Right cardiac atrium (tissue), 5 donors: ENCODE measurements around the gene FMO4. TPM values are rescaled to one million over a fixed set of nuclear protein-coding genes. Genes with fewer than 3 reads are reported as not detected.

Experiments used
- ATAC-seq, 2 donors: fragments of 200-7000 bp; cut with Tn5 transposase; one replicate each; pipeline versions ENCODE4 v1.8.0 to v1.9.1; 2020; ENCODE audit warnings: moderate library complexity in 2 of 2, mild to moderate bottlenecking in 1 of 2
- DNase-seq, 3 donors: peaks; one replicate each; pipeline ENCODE4 v3.0.0-alpha.2; 2020
- H3K27ac ChIP-seq: one replicate; pipeline ENCODE4 v1.5.1; 2013; ENCODE audit warnings: mild to moderate bottlenecking, low read length, control low read depth, moderate library complexity
- H3K27me3 ChIP-seq: one replicate; pipeline ENCODE4 v1.6.1; 2013; ENCODE audit not compliant: control insufficient read depth, insufficient read depth
- H3K4me1 ChIP-seq: one replicate; pipeline ENCODE4 v1.6.1; 2013; ENCODE audit warnings: low read length; ENCODE audit not compliant: control insufficient read depth, insufficient read depth
- H3K4me3 ChIP-seq: one replicate; pipeline ENCODE4 v1.5.1; 2013; ENCODE audit warnings: low read length, control low read depth
- H3K9me3 ChIP-seq: one replicate; pipeline ENCODE4 v1.6.1; 2013; ENCODE audit warnings: low read length; ENCODE audit not compliant: control insufficient read depth
- WGBS: extraction: QIAGEN DNeasy Blood & Tissue Kit; methylation state at CpG from one replicate; pipeline ENCODE4 v1.1.7; 2013; 5-methylcytosine and 5-hydroxymethylcytosine counted together
- intact Hi-C, 4 donors: fragments of 100-400 bp; cut with DNase I; formaldehyde crosslinking; loops; one replicate each; pipeline versions ENCODE4 v1.11.0 to v1.14.0; 2022 to 2023
- long read RNA-seq, 4 donors: library from polyadenylated mRNA; unstranded; transcript quantifications; one replicate each; pipeline ENCODE4 v2.0.0, GENCODE V29; 2020 to 2021
- polyA plus RNA-seq: library from polyadenylated mRNA; stranded (reverse); fragments of 200-250 nt; gene quantifications from one replicate; pipeline ENCODE4 v1.2.3, GENCODE V29; 2013
- total RNA-seq, 4 donors: library from RNA; stranded (reverse); fragmentation: NEBNext Ultra II Directional; extraction: Animal tissue kit (Norgen Biotek cat#: 25700); gene quantifications; one replicate each; pipeline ENCODE4 v1.2.1, GENCODE V29; 2021
- donor health status: healthy with polysubstance abuse.
- donor health status: DM: no; HTN: yes; CAD: no.
- donor health status: DM: no; HTN: no; CAD: no.
- donor health status: DM: no; HTN: yes; CAD: no; lungs with severe emphysema.
- donor health status: DM: yes; HTN: yes; CAD: no.

Gene FMO4, protein sequence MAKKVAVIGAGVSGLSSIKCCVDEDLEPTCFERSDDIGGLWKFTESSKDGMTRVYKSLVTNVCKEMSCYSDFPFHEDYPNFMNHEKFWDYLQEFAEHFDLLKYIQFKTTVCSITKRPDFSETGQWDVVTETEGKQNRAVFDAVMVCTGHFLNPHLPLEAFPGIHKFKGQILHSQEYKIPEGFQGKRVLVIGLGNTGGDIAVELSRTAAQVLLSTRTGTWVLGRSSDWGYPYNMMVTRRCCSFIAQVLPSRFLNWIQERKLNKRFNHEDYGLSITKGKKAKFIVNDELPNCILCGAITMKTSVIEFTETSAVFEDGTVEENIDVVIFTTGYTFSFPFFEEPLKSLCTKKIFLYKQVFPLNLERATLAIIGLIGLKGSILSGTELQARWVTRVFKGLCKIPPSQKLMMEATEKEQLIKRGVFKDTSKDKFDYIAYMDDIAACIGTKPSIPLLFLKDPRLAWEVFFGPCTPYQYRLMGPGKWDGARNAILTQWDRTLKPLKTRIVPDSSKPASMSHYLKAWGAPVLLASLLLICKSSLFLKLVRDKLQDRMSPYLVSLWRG
- total RNA-seq (1 to 10 TPM; 2.8 to 6.3 (median 4.1) TPM), polyA plus RNA-seq (5.5 TPM)
- long read RNA-seq, donor 1, partial matches to known transcripts, result 1 of 9 reads
- long read RNA-seq, donor 1, other reads (novel, unspliced or antisense), result 4 of 9 reads
- long read RNA-seq, donor 2, partial matches to known transcripts, result 0 of 4 reads
- long read RNA-seq, donor 2, other reads (novel, unspliced or antisense), result 3 of 4 reads
- long read RNA-seq, donor 3, partial matches to known transcripts, result 0 of 10 reads
- long read RNA-seq, donor 3, other reads (novel, unspliced or antisense), result 6 of 10 reads
- long read RNA-seq, donor 4, result 0 reads

DNA sequence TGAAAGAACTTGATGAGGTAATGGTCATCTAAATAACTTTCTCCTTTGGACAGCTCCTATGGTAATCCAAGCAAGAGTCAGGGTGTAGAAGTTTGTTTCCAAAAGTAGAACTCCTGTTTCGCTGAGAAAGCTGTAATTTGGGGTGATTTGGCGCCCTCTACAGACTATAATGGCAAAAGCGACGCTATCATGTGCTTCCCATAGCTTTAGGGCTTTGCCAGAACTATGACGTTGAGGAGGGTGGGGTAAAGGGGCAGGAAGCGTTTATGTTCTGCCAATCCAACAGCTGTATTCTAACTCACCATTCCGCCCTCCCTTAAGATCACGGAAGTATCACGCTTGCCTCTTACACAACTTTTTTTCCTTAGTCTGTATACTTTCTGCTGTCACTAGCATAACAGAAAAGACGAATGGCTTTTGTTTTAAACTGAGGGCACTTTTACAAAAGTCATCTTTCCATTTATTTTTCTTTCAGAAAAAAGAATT lies at the start of gene FMO4:
Gene FMO4 (plus strand): TSS at position 349 of the 486 bp plus-strand sequence. CDS start 5,643 bp downstream, outside the sequence.
- no peaks in the 10 kb centered on the region for H3K9me3 ChIP-seq
- under 1% methylated on average over 10 of the region's 10 CpGs for WGBS
- no peaks in the 10 kb centered on the region for H3K27me3 ChIP-seq
- peak within 1 kb of the TSS; percentile 70 for H3K4me3 ChIP-seq
- H3K27ac ChIP-seq, result no peak within 1 kb of the TSS
- H3K4me1 ChIP-seq, result no peaks in the 10 kb centered on the region
- DNase-seq, result peak; percentile 82 to 88 (median 84)
- ATAC-seq, result peak; percentile 100
- intact Hi-C loops, result loop anchor here in 3 of 4 donors (5.0 to 10.0 kb wide), 3 partner anchors 62 to 229 kb away; partner anchors contain the start of gene FMO1 (in 2 of the 3)

DNA sequence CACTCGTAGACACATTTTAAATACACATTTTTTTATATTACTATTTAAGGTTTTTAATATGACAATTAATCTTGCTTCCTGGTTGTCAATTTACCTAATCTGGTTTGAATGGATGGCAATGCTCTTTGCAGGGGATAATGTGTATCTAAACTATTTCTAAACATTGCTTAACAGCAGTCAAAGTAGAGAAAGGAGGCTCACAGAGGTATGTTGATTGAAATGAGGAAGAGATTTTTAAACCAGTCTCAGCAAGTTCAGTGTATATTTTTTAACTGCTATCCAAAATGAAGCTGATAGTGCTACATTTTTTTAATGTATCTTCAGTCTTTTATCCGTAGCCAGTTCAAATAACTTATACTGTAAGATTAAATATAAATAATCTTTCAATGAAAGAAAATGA lies 48.3 kb upstream of the FMO4 start:
- Histone ChIP-seq H3K27me3 (no peaks in the 10 kb centered on the region), H3K4me1 (no peaks in the 10 kb centered on the region), H3K4me3 (no peak overlapping the region), H3K27ac (no peak overlapping the region), H3K9me3 (no peaks in the 10 kb centered on the region)
- DNase-seq, result no peak
- WGBS, result 76% methylated on average over 2 of the region's 2 CpGs
- ATAC-seq, result no peak
- intact Hi-C loops, result no loop called here

DNA sequence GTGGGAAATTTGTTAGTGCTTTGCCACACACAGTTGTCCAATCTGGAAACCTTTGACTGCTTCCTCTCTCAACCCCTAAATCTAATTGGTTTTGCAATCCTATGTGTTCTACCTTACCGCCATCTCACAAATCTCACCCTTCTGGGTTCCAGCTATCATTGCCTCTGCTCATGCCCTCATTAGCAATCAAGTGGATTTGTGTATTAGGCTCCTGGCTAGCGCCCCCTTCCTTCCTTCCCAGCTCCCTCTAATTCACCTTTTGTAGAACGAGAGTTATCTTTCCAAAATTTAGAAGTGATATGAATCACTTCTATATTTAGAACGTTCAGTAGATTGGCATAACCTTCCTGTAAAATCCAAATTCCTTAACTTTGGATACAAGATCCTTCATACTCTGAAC lies 47.1 kb upstream of the FMO4 start:
- WGBS, result 62% methylated on average over 4 of the region's 4 CpGs
- DNase-seq, result no peak
- H3K4me3 ChIP-seq, result no peak overlapping the region
- H3K27ac ChIP-seq, result no peak overlapping the region
- no peaks in the 10 kb centered on the region for H3K9me3 ChIP-seq
- intact Hi-C loops, result no loop called here
- no peaks in the 10 kb centered on the region for H3K27me3 ChIP-seq
- no peak for ATAC-seq
- no peaks in the 10 kb centered on the region for H3K4me1 ChIP-seq

DNA sequence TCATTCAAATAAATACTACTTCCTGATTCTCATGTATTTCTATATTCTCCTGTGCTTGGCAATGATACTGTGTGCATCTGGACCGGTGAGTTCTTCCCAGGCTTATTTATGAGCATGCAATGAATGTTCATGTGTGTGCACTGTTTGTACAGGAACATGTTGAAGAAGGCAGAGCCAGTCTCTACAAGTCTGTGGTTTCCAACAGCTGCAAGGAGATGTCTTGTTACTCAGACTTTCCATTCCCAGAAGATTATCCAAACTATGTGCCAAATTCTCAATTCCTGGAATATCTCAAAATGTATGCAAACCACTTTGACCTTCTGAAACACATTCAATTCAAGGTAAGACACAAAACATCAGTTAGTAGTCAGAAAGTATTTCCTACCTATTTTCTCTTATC lies 46.6 kb upstream of the FMO4 start:
- no peaks in the 10 kb centered on the region for H3K9me3 ChIP-seq
- no peak overlapping the region for H3K27ac ChIP-seq
- intact Hi-C loops, result no loop called here
- ATAC-seq (no peak), DNase-seq (no peak)
- 50% methylated on average over 1 of the region's 1 CpG for WGBS
- H3K4me1 ChIP-seq, result no peaks in the 10 kb centered on the region
- no peaks in the 10 kb centered on the region for H3K27me3 ChIP-seq
- H3K4me3 ChIP-seq, result no peak overlapping the region

DNA sequence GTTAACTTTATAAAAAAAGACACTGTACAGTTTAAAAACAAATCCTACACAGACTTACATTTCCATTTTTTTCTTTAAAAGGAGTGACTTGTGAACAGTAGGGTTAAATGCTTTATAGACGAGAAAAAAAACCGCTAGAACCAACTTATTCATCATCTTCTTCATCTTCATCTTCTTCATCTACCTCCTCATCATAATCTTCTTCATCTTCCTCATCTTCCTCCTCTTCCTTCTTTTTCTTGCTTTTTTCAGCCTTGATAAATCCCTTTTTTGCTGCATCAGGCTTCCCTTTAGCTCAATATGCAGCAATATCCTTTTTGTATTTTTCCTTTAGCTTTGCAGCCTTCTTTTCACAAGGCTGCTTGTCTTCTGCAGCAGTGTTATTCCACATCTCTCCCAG lies 43.2 kb upstream of the FMO4 start:
- intact Hi-C loops, result no loop called here
- Histone ChIP-seq H3K27me3 (no peaks in the 10 kb centered on the region), H3K4me1 (no peaks in the 10 kb centered on the region), H3K27ac (no peak overlapping the region), H3K4me3 (no peak overlapping the region), H3K9me3 (no peaks in the 10 kb centered on the region)
- DNase-seq (no peak), ATAC-seq (no peak)
- 94% methylated on average over 2 of the region's 2 CpGs for WGBS

DNA sequence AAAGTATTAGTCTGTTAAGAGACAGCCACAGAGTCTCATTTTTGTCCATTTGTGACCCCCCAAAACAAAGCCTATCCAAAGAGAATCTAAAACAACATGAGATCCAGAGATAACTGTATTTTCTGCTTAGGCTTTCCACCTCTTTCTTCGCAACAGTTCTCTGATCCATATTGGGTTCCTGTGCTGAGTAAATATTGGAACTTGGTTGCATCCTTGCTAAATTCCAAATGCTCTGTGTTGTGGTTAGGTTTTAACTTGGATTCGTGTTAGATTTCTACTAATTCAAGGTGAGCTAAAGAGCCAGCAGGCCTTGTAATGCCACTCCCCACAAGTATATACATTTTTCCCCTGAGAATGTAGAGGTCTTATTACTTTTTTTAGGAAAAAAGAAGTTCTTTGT lies 36.4 kb upstream of the FMO4 start:
- no peaks in the 10 kb centered on the region for H3K27me3 ChIP-seq
- DNase-seq, result no peak
- no peak overlapping the region for H3K27ac ChIP-seq
- intact Hi-C loops, result no loop called here
- no peaks in the 10 kb centered on the region for H3K9me3 ChIP-seq
- H3K4me3 ChIP-seq, result no peak overlapping the region
- no peak for ATAC-seq
- no peaks in the 10 kb centered on the region for H3K4me1 ChIP-seq
- WGBS, result 92% methylated on average over 2 of the region's 2 CpGs

DNA sequence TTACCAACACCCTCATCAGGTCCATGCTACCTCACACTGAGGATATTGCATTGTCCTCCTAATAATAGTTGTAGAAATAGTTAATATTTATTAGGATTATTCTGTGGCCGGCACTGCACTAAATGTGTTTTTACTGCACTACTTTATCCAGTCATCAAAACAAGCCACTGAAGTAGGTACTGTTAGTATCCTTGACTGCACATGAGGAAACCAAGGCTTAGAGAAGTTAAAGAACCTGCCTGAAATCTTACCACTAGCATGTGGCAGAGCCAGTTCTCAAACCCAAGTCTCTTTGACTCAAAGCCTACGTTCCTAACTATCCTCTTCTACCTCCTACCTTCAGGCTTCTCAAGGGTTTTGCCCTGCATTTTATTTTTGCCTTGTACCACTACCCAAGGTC lies 34.7 kb upstream of the FMO4 start:
- Histone ChIP-seq H3K27ac (no peak overlapping the region), H3K4me1 (no peaks in the 10 kb centered on the region), H3K4me3 (no peak overlapping the region), H3K9me3 (no peaks in the 10 kb centered on the region), H3K27me3 (no peaks in the 10 kb centered on the region)
- no peak for DNase-seq
- intact Hi-C loops, result no loop called here
- 89% methylated on average over 2 of the region's 2 CpGs for WGBS
- no peak for ATAC-seq

DNA sequence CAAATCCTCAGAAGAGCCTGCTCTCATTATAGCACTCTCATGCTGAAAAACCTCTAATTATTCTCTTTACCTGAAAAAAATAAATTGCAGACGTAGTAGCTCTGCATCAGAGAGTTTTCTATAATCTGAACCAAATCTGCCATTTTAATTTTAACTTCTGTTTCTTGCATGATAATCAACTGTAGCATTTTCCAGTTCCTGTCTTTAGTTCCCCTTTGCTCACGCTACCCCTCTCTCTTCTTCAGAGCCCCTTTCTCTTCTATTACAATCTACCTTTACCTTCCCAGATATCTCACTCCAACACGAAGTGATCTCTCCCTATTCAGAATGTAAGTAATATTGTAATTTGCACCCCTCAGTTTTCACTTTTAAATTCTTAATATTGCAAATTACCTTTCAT lies 34.3 kb upstream of the FMO4 start:
- 78% methylated on average over 3 of the region's 3 CpGs for WGBS
- Histone ChIP-seq H3K27ac (no peak overlapping the region), H3K4me1 (no peaks in the 10 kb centered on the region), H3K9me3 (no peaks in the 10 kb centered on the region), H3K4me3 (no peak overlapping the region), H3K27me3 (no peaks in the 10 kb centered on the region)
- no peak for DNase-seq
- ATAC-seq, result no peak
- intact Hi-C loops, result no loop called here

DNA sequence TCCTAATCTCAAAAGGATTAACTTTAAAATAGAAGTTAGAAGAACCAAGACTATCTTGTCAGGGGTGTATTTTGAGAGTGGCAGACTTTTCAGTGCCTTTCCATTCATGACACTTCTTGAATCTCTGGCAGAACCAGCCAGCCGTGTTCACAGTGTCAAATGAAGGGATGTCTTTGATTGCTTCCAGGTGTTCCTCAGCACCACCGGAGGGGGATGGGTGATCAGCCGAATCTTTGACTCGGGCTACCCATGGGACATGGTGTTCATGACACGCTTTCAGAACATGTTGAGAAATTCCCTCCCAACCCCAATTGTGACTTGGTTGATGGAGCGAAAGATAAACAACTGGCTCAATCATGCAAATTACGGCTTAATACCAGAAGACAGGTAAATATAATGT lies 33.4 kb upstream of the FMO4 start:
- H3K27ac ChIP-seq, result no peak overlapping the region
- H3K27me3 ChIP-seq, result no peaks in the 10 kb centered on the region
- no peaks in the 10 kb centered on the region for H3K4me1 ChIP-seq
- intact Hi-C loops, result no loop called here
- no peaks in the 10 kb centered on the region for H3K9me3 ChIP-seq
- 83% methylated on average over 7 of the region's 7 CpGs for WGBS
- H3K4me3 ChIP-seq, result no peak overlapping the region
- ATAC-seq (no peak), DNase-seq (no peak)

DNA sequence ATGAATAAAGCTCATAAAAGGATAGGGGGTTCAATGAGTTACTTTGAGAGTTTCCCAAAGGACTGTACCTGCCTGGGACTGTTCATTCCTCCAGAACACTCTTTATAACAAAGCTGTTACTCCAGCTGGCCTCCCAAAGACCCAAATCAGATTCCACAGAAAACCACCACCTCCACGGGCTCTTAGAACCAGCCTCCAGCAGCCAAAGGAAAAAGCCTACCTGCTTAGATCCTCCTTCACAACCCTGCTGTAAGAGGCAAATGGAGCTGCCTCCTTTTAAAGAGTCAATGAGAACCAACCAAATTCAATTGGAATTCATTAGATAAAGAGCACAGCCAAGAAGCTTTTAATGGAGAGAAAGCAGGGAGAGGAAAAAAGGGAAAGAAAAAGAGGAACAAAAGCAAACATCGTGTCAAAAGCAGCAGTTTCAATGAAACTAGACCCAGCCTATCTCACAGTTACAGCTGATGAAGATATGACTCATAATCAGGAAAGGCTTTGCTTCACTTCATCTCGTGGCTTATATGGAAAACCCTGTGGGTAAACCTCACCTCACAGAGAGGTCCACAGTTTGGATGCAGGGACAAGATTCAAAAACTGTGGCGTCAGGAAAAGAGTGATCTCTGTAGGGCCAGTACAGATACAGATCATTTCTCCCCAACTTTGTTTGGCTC lies 27.8 kb upstream of the FMO4 start:
- DNase-seq (no peak), ATAC-seq (no peak)
- 56% methylated on average over 4 of the region's 4 CpGs for WGBS
- Histone ChIP-seq H3K4me1 (no peaks in the 10 kb centered on the region), H3K27me3 (no peaks in the 10 kb centered on the region), H3K27ac (no peak overlapping the region), H3K9me3 (no peaks in the 10 kb centered on the region), H3K4me3 (no peak overlapping the region)
- intact Hi-C loops, result no loop called here

DNA sequence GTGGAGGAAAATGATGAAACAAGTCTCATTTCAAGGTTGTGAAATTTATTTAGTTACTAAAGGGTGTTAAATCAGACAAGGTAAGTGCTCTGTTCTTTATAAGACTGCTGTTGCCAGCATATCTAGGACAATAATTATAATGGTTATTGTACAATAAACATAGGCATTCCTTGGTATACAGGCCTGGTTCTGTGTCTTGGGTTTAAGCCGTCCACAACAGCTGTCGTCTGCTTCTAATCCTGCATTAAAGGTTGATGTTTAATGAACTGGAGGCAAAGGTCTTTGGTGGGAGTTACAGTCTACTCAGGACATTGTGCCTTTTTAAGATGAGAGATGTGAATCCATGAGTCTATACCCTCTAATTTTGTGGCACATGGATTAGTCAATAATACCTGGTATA lies 23.4 kb upstream of the FMO4 start:
- H3K27ac ChIP-seq, result no peak overlapping the region
- 91% methylated on average over 2 of the region's 2 CpGs for WGBS
- H3K9me3 ChIP-seq, result no peaks in the 10 kb centered on the region
- no peak for DNase-seq
- H3K4me1 ChIP-seq, result no peaks in the 10 kb centered on the region
- ATAC-seq, result no peak
- intact Hi-C loops, result no loop called here
- H3K4me3 ChIP-seq, result no peak overlapping the region
- H3K27me3 ChIP-seq, result no peaks in the 10 kb centered on the region
